Activated T-cell treated with anti-CD3 and anti-CD28 coated beads for 1 hour (primary cell): Measurements from ENCODE around the gene GGT1.
"Not testable (repeated sequence)": the region's sequence is repeated elsewhere in the genome, so short reads cannot be mapped to it uniquely, and the experiment has no call there.

ENCODE experiments used
- DNase-seq: peaks from one replicate; pipeline ENCODE4 v3.0.0-alpha.2; 2020; ENCODE audit warnings: low read depth

GGT1 gene

DNA sequence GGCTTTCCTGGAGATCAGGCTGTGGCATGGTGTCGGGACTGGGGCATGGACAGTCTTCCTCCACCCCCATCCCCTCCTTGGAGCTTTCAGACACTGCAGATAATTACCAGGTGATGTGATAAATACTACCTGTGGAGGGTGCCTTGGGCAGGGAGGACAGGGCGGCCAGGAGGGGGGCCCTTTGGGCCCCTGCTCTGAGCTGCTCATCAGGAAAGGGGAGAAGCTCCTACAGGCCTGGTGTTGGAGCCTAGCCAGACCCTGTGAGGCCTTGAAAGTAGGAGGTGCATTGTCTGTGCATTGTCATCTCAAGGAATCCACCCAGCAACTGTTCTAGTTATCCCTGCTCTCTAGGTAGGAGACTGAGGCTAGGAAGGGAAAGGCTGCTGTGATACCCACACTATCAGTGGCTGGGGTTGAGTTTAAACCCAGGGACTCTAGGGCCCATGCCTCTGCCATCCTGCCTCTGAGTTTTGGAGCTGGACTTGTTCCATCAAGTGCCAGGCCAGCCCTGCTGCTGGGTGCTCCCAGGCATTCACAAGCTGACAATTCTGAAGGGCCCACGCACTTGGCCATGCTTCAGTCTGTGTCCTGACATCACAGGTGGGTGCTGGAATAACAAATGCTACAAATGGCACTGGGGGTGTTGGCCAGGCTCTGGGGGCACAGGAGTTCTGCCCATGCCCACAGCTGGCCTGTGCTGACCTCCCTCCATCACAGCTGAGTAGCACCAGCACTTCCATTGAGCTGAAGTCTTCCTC lies 2.9 kb upstream of the GGT1 start:
- not testable (repeated sequence) for DNase-seq

DNA sequence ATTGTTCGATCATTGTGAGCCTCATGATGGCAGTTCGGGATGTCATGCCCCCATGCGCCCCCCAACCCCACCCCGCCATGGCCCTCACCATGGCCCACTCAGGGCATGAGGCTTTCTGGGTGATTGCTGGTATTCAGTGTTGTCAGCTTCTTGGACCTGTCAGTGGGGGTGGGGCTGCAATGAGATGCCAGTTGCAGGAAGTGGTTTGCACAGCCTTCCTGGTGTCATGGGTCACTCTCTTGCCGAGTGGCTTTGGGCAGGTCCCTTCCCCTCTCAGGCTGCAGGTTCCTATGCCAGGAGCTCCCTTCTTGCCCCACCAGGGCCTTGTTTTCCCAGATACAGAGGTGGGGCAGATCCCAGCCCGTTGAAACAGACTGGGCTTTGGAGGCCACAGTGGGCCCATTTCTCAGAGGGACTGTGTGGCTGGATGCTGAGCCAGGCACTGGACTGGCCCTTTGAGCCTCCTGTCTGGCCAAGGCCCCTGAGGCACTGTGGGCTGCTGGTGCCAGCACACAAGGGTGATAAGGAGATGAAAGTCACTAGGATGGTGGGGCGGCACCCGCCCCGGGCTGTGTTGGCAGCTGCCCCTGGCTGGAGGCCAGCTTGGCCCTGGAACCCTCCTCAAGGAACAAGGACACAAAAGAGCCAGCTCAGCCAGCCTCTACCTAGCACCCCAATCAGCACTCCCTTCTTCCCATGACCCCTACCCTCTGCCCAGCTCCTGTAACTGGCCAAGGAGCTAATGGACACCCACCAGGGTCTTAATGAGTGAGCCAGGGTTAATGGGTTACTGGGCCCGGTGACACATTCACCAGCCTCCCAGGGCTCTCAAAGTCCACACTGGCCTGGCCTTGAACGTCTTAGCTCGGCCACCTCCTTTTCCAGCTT lies 1.5 kb upstream of the GGT1 start:
- no peak for DNase-seq

DNA sequence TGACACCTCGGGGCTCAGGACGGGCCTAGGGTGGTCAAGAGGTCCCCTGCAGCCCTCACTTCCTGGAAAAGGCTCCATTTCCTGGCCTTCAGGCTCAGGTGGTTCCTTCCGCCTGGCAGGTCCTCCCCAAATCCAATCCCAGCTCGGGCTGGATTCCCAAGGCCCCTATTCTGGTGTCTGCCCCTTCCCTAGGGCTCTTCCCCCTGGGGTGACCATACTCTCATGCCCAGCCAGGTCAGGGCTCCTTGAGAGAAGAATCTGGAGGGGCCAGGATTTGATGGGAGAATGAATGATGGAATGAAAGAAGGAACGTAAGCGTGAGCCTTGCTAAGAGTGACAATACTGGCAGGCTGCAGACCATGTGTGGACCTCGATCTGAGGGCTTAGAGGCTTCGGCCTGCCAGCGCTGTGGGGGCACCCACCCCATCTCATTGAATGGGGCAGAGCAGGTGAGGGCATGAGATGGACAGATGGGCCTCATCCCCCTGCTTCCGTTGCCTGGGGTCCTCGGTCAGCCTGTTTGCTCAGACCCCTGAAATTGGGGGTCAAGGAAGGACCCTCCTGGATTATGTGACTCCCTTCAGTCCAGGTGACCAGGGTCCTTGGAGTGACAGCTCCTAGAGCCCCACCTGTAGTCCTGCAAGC lies 766 bp upstream of the GGT1 start:
- DNase-seq = not testable (repeated sequence)

DNA sequence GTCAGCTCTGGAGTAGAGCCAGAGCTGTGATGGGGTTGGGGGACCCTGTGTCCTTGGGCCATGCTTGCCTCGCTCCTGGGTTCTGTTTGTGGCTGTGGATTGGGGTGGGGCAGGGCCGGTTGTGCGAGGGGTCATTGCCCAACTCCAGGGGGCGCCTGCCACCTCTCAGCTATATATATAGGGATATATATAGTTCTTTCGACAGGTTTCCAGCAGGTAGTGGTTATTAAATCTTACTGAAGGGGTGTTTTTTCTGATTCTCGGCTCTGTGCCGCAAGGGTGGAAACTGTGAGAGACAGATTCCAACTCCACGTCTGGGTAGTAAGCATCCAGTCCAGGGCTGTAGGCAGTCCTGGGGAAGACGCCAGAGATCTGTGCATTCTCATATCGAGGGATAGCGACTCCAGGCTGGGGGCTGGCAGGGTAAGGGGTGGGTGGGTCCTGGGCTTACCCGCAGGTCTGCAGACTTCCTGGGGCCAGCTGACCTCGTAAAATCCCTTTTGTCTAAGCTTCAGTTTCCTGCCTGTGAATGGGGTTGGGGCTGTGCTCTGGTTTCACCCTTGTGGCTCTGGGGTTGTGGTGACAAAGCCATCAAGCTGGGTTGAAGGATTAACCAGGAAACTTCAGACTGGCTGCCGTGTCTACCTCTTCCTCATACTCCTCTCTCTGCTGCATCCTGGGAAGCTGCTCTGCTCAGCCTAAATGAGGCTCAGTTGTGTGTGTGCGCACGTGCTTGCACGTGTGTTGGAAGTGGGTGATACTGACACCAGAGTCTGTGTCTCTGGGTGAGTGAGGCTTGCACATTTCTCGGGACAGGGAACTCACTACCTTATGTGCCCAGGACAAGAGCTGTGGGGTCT lies 1.0 kb downstream of the GGT1 start:
- DNase-seq = not testable (repeated sequence)

DNA sequence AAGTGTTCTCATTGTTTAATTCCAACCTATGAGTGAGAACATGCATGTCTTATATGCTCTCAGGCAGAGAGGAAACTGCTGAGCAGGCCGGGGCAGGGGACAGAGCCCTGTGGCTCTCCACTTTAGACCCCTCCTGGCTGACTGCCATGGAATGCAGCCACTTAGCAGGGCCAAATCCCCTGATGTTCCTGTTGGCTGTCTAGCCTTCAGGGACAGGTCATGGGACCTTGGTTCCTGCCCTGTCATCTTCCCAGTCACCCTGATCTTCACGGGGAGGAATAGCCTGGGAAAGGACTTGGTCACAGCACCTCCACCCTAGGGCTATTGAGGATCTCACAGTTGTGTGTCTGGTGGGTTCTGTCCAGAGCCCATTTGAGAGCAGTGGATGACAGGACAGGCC lies 3.3 kb downstream of the GGT1 start:
- DNase-seq = not testable (repeated sequence)

DNA sequence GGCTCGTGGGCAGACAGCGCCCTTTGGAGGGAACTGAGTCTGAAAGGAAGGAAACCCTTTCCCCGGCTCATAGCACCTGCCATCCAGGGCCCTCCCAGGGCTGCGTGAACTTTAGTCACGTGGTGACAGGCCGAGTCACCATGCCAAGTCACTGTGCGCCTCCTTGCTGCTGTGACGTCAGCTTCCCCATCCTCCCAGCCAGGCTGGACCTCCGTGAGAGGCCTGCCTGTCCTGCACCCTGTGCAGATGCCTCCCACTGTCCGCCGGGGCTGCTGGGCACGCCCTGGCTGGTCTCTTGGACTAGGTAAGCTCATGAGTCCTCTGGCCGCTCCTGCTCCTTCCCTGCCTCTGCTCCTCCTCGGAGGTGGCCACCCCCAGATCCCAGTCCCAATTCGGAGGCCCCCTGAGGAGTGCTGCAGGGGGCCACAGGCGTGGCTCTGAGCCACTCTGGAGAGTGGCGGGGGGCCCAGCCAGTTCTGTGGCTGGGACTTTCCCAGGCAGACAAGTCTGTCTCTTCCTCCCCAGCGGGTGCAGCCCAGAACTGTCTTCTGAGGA lies 4.5 kb downstream of the GGT1 start:
- DNase-seq = not testable (repeated sequence)

DNA sequence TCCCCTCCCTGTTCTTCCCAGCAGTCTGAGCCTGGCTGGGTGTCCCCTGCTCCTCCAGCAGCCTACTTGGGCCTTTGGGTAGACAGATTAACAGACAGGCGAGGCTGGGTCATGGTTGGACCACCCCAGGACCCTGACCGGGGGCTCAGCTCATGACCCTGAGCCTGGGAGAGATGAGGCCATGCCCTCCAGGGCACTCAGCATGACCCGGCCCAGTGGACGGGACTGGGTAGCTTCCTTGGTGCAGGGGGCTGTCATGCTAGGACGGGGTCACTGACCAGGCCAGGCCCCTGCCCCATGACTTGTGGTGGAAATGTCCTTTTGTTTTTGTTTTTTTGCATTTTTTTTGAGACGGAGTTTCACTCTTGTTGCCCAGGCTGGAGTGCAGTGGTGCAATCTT lies 5.3 kb downstream of the GGT1 start:
- DNase-seq = not testable (repeated sequence)

DNA sequence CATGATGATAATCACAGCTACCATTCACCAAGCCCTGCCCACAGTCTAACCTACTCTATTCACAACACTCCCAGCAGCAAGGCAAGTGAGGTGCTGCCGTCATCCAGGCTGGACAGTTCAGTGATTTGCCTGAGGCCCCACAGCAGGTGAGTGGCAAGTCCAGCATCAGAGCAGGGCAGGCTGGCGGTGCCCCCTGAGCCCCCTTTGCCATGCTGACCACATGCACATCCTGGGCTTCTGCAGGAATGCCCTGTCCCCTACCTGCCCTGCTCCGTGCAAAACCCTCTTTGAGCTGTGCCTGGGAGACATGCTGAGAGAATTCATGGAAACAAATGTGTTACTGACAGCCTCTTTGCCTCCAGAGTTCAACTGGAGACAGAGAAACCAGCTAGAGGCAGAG lies 6.9 kb downstream of the GGT1 start:
- DNase-seq = not testable (repeated sequence)

DNA sequence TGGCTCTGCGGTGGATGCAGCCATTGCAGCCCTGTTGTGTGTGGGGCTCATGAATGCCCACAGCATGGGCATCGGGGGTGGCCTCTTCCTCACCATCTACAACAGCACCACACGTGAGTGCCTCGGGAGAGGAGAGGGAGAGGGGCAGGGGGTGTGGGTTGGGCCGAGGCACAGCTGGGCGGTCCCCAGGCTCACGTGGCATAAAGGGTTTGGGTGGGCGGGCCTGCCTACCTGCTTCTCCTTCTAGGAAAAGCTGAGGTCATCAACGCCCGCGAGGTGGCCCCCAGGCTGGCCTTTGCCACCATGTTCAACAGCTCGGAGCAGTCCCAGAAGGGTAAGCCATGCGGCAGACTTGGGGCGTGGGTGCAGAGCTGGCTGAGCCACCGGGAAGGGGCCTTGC lies 11.8 kb downstream of the GGT1 start:
- DNase-seq = not testable (repeated sequence)

DNA sequence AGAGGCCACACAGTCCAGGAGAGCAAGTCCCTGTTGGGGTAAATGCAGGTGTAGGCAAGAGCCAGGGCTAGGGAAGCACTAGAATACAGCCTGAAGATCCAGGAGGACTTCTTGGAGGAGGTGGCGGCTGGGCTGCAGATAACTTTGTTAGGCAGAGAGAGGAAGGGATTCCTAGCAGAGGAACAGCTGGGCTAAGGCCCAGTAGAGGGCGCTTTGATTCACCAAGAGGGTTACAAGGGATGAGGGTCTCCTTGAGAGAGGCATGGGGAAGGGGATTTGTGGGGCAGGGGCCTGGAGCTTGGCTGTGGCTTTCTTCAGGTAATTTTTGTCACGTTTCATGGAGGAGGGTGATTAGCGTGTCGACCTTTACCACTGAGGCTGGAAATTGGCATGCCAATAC lies 18.3 kb downstream of the GGT1 start:
- DNase-seq = not testable (repeated sequence)

DNA sequence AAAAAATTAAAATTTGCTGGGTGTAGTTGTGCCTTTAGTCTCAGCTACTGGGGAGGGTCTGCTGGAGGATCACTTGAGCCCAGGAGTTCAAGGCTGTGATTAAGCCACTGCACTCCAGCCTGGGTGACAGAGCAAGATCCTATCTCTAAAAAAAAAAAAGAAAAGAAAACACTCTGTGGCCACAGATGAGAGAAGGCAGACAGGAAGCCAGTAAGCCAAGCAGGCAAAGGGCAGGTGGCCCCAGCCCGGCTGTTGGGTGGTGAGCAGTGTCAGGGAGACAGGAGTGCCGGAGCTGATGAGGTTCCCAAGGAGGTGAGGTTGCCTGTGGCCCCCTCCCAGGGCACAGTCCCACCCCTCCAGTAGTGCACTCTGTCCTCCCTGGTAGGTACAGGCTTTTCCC lies 19.6 kb downstream of the GGT1 start:
- not testable (repeated sequence) for DNase-seq

DNA sequence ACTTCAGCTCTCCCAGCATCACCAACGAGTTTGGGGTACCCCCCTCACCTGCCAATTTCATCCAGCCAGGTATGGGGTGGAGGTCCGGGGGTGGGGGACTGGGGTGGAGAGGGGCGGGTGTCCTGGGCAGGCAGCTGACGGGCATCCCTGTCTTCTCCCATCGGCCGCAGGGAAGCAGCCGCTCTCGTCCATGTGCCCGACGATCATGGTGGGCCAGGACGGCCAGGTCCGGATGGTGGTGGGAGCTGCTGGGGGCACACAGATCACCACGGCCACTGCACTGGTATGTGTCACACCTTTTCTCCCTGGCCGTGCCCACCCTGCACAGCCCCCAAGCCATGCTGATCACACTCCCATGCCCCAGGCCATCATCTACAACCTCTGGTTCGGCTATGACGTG lies 24.9 kb downstream of the GGT1 start:
- not testable (repeated sequence) for DNase-seq

DNA sequence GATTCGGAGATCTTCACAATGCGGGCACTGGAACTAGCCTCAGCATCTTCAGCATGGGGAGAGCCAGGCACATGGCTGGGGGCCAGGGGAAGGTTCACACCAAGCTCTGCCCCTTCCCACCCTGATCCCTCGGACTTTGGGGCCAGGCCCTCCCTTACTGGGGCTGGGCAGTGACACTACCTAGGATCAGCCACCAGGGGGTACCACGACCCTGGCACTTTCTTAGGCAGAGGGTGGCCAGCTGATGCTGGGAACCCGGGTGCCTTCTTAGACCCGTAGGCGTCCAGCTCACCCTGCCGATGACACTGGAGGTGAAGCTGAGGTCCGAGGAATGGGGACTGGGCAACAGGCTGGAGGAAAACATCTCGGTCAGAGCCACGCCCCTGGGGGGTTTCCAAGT lies 26.1 kb downstream of the GGT1 start:
- DNase-seq = not testable (repeated sequence)

DNA sequence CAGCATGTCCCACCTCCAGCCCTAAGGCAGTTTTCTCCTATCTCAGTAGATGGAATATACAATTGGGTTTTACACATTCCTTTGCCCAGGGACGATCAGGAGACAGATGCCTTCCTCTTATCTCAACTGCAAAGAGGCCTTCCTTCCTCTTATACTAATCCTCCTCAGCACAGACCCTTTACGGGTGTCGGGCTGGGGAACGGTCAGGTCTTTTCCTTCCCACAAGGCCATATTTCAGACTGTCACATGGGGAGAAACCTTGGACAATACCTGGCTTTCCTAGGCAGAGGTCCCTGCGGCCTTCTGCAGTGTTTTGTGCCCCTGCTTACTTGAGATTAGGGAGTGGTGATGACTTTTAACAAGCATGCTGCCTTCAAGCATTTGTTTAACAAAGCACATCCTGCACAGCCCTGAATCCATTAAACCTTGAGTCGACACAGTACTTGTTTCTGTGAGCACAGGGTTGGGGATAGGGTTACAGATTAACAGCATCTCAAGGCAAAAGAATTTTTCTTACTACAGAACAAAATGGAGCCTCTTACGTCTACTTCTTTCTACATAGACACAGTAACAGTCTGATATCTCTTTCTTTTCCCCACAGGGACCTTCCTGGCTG lies 27.9 kb downstream of the GGT1 start:
- DNase-seq = not testable (repeated sequence)

DNA sequence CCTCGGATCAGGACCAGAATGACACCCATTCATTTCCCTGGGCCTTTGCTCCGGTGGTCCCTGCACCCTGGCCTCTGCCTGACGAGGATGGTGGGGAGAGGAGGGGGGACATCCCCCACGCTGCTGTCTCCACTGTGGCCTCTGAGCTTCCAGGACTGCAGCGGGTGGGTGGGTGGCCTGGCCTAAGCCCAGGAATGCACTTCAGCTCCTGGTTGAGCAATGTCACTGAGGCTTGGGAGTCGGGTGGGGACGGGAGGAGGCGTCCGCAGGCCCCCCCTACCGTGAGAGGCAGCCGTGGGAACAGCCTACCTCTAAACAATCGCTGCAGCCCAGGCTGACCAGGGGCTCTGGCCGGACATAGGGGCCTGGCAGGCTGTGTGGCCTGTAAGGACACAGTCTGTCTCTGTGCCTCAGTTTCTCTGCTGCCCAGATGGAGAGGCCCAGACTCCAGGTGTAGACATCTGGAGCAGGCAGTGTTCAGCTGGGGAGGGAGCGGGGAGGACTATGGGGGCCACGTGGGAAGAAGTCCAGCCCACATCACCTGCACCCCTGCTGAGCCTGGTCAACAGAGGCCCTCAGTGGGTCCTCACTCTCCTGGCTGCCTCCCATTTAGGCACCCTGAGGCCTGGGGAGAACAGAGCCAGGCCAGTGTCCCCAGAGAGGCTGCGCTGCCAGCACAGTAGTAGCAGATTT lies 28.6 kb downstream of the GGT1 start:
- not testable (repeated sequence) for DNase-seq

DNA sequence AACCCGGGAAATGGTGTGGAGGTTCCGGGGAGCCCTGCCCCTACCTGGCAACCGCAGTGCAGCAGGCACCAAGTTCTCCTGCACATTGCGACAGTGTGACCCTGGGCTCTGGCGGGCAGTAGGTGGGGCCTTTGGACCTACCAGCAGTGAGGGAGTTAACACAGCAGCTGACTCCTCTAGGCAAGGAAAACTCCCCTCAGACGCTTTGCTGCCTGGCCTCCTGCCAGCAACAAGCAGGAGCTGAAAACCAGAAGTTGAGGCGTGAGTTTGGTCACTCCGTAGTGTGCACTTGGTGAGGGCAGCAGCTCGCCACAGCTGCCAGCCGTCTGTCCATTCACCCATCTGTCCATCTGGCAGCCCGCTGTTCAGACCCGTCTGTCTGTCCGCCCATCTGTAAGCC lies 29.6 kb downstream of the GGT1 start:
- DNase-seq = not testable (repeated sequence)

DNA sequence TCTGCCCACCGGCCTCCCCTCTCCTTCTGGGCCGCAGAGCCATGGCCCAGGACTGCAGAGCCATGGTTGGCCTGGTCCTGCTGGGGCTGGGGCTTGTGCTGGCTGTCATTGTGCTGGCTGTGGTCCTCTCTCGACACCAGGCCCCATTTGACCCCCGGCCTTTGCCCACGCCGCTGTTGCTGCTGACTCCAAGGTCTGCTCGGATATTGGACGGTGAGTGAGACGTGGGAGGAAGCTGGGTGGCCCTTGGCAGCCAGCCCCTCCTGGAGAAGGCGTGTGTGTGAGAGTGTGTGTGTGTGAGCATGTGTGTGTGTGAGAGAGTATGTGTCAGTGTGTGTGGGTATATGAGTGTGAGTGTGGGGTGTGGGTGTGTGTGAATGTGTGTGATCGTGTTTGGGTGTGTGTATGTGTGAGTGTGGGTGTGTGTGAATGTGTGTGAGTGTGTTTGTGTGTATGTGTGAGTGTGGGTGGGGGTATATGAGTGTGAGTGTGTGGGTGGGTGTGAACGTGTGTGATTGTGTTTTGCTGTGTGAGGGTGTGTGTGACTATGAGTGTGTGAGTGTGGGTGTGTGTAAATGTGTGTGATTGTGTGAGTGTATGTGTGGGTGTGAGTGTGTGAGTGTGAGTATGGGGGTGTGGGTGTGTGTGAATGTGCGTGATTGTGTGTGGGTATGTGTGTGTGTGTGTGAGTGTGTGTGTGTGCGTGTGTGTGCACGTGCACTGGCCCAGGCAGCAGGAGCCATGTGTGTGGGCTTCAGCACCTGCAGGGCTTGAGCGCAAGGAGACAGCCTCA lies 30.4 kb downstream of the GGT1 start:
- not testable (repeated sequence) for DNase-seq

DNA sequence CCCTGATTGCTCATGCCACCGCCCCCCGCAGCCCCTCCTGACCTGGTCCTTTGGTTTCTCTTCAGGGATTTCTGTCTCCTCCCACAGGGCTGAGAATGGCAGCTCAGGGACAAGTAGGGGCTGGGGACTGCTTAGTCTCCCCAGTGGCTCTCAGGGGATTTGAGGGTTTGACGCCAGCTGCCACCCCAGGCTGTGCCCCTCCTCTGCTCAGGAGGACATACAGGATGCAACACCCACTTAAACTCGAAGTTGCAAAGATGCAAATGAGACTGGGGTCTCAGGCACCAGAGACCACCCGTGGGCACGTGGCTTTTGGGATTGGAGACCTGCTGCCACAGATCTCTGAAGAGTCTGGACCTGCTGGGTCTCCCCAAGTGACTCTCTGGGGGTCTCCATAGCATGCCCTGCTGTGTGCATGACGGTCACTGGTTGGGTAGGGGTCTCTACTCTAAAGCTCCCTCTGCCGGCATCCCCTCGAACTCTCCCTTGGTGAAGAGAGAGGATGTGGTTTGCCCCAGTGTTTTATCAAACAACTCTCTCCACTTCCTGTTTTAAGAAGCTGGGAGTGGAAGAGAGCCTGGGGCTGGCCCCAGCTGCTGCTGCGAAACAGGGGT lies 31.9 kb downstream of the GGT1 start:
- DNase-seq = not testable (repeated sequence)

DNA sequence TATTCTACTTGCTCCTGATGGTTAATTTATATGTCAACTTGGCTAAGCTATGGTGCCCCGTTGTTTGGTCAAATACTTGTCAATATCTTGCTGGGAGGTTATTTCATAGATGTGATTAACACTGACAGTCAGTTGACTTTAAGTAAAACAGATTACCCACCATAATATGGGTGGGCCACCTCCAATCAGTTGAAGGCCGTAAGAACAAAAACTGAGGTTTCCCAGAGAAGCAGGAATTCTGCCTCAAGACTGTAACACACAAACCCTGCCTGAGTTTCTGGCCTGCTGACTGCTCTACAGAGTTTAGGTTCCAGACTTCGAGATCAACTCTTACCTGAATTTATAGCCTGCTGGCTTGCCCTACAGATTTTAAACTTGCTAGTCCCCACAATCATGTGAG lies 33.5 kb downstream of the GGT1 start:
- not testable (repeated sequence) for DNase-seq
